Stromal cell of bone marrow (primary cell): ENCODE data around the gene C1GALT1C1.
A peak's percentile ranks its signal among the peaks of the same experiment; 100 is the strongest.
"Not testable (repeated sequence)": the region's sequence is repeated elsewhere in the genome, so short reads cannot be mapped to it uniquely, and the experiment has no call there.

Experiments used
- DNase-seq: peaks from one replicate; pipeline ENCODE4 v3.0.0-alpha.2; 2012; ENCODE audit warnings: low read depth

C1GALT1C1 gene

GRCh38 chrX:120629667-120630537 lies at the start of gene C1GALT1C1:
TSS of gene C1GALT1C1 (minus strand) at chrX:120630054. CDS start at chrX:120627166, 2,888 bp downstream.
- peak; percentile 80 for DNase-seq

- DNase-seq: no peak
Observed at GRCh38 chrX:120677004-120677652, 47.3 kb upstream of the C1GALT1C1 start.

GRCh38 chrX:120672841-120673530 lies 43.1 kb upstream of the C1GALT1C1 start:
- no peak for DNase-seq

- DNase-seq: peak; percentile 74
Observed at GRCh38 chrX:120672389-120672788, 42.5 kb upstream of the C1GALT1C1 start.

- no peak for DNase-seq
Observed at GRCh38 chrX:120671963-120672362, 42.1 kb upstream of the C1GALT1C1 start.

GRCh38 chrX:120668357-120668756 lies 38.5 kb upstream of the C1GALT1C1 start:
- DNase-seq: no peak

GRCh38 chrX:120664535-120664934 lies 34.7 kb upstream of the C1GALT1C1 start:
- not testable (repeated sequence) for DNase-seq

- DNase-seq: no peak
Observed at GRCh38 chrX:120664081-120664480, 34.2 kb upstream of the C1GALT1C1 start.

GRCh38 chrX:120662662-120663061 lies 32.8 kb upstream of the C1GALT1C1 start:
- no peak for DNase-seq

GRCh38 chrX:120660637-120661036 lies 30.8 kb upstream of the C1GALT1C1 start:
- no peak for DNase-seq

GRCh38 chrX:120653000-120653399 lies 23.1 kb upstream of the C1GALT1C1 start:
- no peak for DNase-seq

GRCh38 chrX:120652256-120652655 lies 22.4 kb upstream of the C1GALT1C1 start:
- DNase-seq: not testable (repeated sequence)

GRCh38 chrX:120647127-120647526 lies 17.3 kb upstream of the C1GALT1C1 start:
- DNase-seq: no peak

- no peak for DNase-seq
Observed at GRCh38 chrX:120642871-120643270, 13.0 kb upstream of the C1GALT1C1 start.

GRCh38 chrX:120638619-120639018 lies 8.8 kb upstream of the C1GALT1C1 start:
- no peak for DNase-seq

- no peak for DNase-seq
Observed at GRCh38 chrX:120625371-120625770, 4.5 kb downstream of the C1GALT1C1 start.

GRCh38 chrX:120617996-120618630 lies 11.7 kb downstream of the C1GALT1C1 start:
- DNase-seq: no peak

- DNase-seq: no peak
Observed at GRCh38 chrX:120614816-120615215, 15.0 kb downstream of the C1GALT1C1 start.

GRCh38 chrX:120612086-120612485 lies 17.8 kb downstream of the C1GALT1C1 start:
- DNase-seq: no peak

GRCh38 chrX:120604361-120604782 lies 25.5 kb downstream of the C1GALT1C1 start:
- DNase-seq: peak; percentile 16

GRCh38 chrX:120603707-120604360 lies 26.0 kb downstream of the C1GALT1C1 start, which contains the start of gene MCTS1:
TSS of gene MCTS1 (plus strand) at chrX:120604101. CDS start at chrX:120604237, 136 bp downstream.
- peak; percentile 90 for DNase-seq
